Measurements from ENCODE around the gene HGFAC. TPM values are rescaled to one million over a fixed set of nuclear protein-coding genes. Genes with fewer than 3 reads are reported as not detected.

The HGFAC gene
- total and polyA plus RNA-seq, 8 donors: 0.09 to 2.2 (median 0.47) TPM; not detected in 3

DNA sequence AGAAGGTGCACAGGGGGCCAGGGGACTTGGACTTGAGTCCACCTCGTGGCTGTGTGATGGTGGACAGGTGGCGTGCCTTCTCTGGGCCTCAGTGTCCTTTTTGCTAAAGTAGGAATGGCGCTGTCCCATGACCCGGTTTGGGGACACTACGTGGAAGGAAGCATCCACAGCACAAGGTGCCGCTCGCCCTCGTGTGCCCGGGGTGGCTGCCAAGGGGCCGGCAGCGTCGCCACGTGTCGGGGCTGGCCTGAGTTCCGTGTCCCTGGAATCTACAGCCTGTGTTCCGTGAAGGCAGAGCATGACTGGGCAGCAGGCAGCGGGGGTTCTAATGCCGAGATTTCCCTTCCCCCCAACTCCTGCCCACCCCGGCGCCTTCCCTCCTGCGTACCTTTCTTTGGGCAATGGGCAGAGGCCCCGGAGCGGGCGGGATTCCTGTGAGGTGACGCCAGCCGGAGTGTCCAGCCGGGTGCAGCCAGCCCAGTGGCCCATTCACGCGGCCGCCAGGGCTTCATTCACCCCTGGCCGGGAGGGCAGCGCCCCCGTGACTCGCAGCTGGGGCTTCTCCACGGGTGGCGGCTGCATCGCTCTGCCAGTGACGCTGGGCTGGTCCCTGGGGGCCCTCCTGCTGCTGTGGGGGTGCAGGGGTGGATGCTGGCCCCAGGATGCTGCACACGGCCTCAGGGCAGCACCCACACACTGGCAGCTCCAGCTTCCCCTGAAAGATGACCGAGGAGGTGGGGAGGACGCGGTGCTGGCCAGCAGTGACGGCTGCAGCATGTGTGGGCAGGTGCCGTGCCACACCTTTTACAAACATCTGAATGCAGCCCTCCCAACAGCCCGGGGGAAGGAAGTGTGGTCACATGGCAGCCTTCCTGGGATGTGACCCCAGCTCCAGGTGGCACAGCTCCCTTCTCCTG is 42.5 kb downstream of the HGFAC start:
- 62 to 69% methylated on average over 43 to 45 of the region's 45 CpGs for WGBS, 2 donors
- no peaks in the 10 kb centered on the region for H3K27me3 ChIP-seq
- H3K4me3 ChIP-seq: no peak overlapping the region
- no peak for FAIRE-seq
- peak in 2 of 6 donors; percentile 32 to 77 for DNase-seq
- TF ChIP-seq CTCF (IDR thresholded peaks at IDR 0.05): no peak
- no peaks in the 10 kb centered on the region for H3K36me3 ChIP-seq
- H3K9me3 ChIP-seq: no peaks in the 10 kb centered on the region
- ATAC-seq: peak; percentile 8 to 38 (median 28)
- H3K4me1 ChIP-seq: no peaks in the 10 kb centered on the region
- no peak overlapping the region for H3K27ac ChIP-seq
- intact Hi-C loops (cut with DNase I): loop anchor here in 1 of 3 donors (5.0 kb wide), 1 partner anchor 142 kb away; no protein-coding TSS in a partner anchor

- Histone ChIP-seq H3K4me3 (no peak overlapping the region), H3K27ac (no peak overlapping the region), H3K36me3 (no peaks in the 10 kb centered on the region), H3K9me3 (no peaks in the 10 kb centered on the region), H3K27me3 (no peaks in the 10 kb centered on the region), H3K4me1 (no peaks in the 10 kb centered on the region)
- ATAC-seq (no peak), FAIRE-seq (no peak), DNase-seq (peak in 2 of 6 donors; percentile 38 to 75)
- WGBS, 2 donors: 54 to 63% methylated on average over 35 to 36 of the region's 36 CpGs
- intact Hi-C loops (cut with DNase I): no loop called here
- no peak for TF ChIP-seq CTCF (IDR thresholded peaks at IDR 0.05)
Measured at GRCh38 chr4:3485011-3485791, 43.4 kb downstream of the HGFAC start.

- FAIRE-seq: no peak
- no peak for ATAC-seq
- WGBS, 2 donors: 88% methylated on average over 24 to 25 of the region's 25 CpGs
- H3K36me3 ChIP-seq: no peaks in the 10 kb centered on the region
- intact Hi-C loops (cut with DNase I): no loop called here
- H3K27ac ChIP-seq: no peak overlapping the region
- no peaks in the 10 kb centered on the region for H3K27me3 ChIP-seq
- no peaks in the 10 kb centered on the region for H3K4me1 ChIP-seq
- DNase-seq: peak in 2 of 6 donors; percentile 34 to 80
- no peak overlapping the region for H3K4me3 ChIP-seq
- TF ChIP-seq CTCF (IDR thresholded peaks at IDR 0.05): no peak
- H3K9me3 ChIP-seq: no peaks in the 10 kb centered on the region
Measured at GRCh38 chr4:3485886-3486540, 44.2 kb downstream of the HGFAC start.

DNA sequence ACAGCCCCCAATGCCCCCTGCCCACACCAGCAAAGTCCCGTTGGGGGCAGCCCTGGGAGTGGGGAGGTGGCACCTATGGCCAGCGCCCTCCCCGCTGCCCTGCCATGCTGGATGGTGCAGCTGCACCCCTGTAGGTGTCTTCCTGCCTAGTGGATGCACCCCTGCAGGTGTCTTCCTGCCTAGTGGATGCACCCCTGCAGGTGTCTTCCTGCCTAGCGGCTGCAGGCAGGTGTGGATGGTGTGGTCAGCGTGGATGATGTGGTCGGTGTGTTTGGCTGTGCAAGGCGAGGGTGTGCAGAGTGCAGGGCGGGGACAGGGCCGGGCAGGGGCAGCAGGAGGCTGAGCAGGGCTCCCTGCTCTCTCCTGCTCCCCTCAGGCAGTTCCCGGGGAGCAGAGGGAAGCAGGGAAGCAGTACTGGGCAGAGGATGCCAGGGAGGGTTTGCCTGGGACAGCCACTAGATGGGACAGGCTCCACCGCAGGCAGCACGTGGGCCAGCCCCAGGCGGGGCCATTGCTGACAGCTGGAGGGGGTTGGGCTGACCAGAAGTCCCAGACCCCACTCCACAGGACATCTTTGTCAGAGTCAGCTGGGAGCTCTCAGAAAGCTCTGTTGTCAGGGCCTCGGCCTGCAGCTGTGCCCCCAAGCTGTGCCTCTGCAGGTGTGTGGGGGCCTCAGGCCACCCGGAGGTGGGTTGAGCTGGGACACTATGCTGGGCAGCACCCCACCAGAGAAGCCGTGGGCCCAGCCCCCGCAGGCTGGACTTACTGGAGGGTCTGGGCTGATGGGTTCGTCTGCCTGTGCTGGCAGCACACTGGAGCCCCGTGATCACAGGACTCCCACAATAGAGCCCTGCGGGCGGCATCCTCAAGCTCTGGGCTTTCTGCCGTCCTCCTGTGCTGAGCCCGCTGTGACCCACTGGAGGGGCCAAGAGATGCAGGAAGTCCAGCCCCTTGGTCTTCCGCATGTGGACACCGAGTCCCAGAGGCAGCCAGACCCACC is 45.1 kb downstream of the HGFAC start:
- Histone ChIP-seq H3K36me3 (no peaks in the 10 kb centered on the region), H3K4me3 (no peak overlapping the region), H3K9me3 (no peaks in the 10 kb centered on the region), H3K27ac (no peak overlapping the region), H3K4me1 (no peaks in the 10 kb centered on the region), H3K27me3 (no peaks in the 10 kb centered on the region)
- TF ChIP-seq CTCF (IDR thresholded peaks at IDR 0.05): no peak
- DNase-seq: peak in 2 of 6 donors; percentile 26 to 56
- no peak for FAIRE-seq
- intact Hi-C loops (cut with DNase I): no loop called here
- 85 to 86% methylated on average over 18 to 25 of the region's 25 CpGs for WGBS, 2 donors
- no peak for ATAC-seq

Data from pancreas (tissue), 10 donors.